Omental fat pad (tissue), 4 donors: ENCODE data around the gene GMDS. TPM values are rescaled to one million over a fixed set of nuclear protein-coding genes. Genes with fewer than 3 reads are reported as not detected.

ENCODE experiments used
- ATAC-seq: fragments of 150-250 bp; one replicate; pipeline ENCODE4 v1.9.1; 2016; ENCODE audit warnings: mild to moderate bottlenecking, moderate library complexity; ENCODE audit not compliant: low FRiP score
- DNase-seq: peaks from one replicate; pipeline ENCODE4 v3.0.0-alpha.2; 2019; ENCODE audit warnings: low spot score
- total RNA-seq, 4 donors: library from RNA; depleted of rRNA; stranded (reverse); fragments of >200 nt; gene quantifications; one replicate each; pipeline ENCODE4 v1.1.0, GENCODE V29; 2016
- TF ChIP-seq, protein P1 (sequence below), 3 donors: fragments of 450-650 bp; IDR thresholded peaks; one replicate each; pipeline ENCODE4 v1.5.1; 2016 to 2017; ENCODE audit warnings: antibody characterized with exemption in 3 of 3, mild to moderate bottlenecking in 3 of 3, moderate library complexity in 2 of 3

The GMDS gene
- total RNA-seq, 4 donors from 2014 or later: 5.6 to 20.6 (median 10.7) TPM

DNA sequence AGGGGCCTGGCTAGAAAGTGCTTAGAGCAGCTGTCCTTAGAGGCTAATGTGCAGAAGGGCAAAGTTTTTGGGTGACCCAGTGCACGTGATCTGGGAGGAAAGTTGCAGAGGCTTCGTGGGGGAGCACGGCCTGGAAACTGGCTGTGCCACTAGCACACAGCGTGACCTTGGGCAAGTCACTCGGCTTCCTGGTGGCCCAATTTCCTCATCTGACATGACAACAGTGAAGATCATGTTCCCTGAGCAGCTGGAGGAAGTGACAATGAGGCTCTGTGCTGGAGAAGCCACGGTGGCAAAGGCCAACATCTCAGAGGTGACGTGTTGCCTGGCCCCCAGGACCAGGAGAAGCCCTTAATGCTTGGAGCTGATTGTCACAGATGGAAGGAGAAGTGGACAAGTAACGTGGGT lies 536.2 kb downstream of the GMDS start:
- no peak for ATAC-seq
- TF ChIP-seq, protein P1, sequence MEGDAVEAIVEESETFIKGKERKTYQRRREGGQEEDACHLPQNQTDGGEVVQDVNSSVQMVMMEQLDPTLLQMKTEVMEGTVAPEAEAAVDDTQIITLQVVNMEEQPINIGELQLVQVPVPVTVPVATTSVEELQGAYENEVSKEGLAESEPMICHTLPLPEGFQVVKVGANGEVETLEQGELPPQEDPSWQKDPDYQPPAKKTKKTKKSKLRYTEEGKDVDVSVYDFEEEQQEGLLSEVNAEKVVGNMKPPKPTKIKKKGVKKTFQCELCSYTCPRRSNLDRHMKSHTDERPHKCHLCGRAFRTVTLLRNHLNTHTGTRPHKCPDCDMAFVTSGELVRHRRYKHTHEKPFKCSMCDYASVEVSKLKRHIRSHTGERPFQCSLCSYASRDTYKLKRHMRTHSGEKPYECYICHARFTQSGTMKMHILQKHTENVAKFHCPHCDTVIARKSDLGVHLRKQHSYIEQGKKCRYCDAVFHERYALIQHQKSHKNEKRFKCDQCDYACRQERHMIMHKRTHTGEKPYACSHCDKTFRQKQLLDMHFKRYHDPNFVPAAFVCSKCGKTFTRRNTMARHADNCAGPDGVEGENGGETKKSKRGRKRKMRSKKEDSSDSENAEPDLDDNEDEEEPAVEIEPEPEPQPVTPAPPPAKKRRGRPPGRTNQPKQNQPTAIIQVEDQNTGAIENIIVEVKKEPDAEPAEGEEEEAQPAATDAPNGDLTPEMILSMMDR (IDR thresholded peaks at IDR 0.05): no peak
- no peak for DNase-seq

DNA sequence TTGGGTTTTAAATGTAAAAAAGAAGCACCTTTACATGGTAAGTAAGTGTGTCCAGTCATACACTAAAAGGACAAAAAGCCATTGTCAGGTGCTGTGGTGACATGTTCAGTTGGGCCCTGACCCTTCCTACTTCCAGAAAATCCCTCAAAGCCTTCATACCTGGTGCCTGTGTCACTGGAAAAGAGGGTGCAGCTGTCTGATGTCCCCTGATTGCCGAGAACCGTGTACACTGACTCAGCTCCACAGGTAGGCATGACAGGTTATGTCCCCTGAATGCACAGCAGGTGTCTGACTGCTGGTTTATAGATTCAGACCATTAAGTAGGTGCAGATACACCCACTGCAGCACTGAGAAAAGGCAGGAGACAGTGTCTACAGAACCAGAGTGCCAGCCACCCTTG lies 536.6 kb downstream of the GMDS start:
- no peak for DNase-seq
- TF ChIP-seq, protein P1 (IDR thresholded peaks at IDR 0.05): no peak
- ATAC-seq: no peak

DNA sequence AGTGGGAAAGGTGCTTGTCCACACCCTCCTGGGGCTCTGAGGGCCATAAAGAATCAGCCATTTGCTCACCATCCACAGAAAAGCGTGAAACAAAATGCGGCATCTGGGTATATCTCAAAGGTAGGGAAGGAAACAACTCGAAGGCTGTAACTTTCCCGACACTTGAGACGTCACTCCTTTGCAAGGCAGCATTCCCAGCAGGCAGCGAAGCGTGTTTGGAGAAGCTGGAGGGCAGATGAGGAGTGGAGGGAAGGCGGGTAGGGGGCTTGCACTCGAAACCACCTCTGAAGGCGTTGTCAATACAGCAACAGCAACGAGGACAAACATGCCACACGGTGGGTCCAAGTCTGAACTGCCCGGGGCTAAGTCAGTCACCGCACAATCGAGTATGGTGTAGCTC lies 537.3 kb downstream of the GMDS start:
- TF ChIP-seq, protein P1 (IDR thresholded peaks at IDR 0.05): no peak
- ATAC-seq (no peak), DNase-seq (no peak)

DNA sequence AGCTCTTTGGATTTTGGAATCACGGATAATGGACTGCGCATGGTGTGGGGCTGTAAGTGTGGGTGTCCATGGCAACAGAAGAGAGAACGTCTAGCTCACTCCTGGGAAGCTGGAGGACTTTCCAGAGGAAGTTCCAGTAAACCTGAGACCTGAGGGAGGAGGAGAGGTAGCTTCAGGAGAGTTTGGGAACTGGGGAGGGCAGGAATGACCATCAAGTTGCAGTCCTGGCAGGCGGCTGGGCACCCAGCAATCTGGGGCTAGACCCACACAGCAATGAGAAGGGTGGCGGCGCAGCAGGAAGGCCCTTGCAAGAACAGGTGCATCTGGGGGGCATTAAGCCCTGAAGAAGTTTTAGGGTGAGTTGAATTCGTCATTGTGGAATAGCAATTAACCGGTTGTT lies 539.8 kb downstream of the GMDS start:
- ATAC-seq (no peak), DNase-seq (no peak)
- TF ChIP-seq, protein P1 (IDR thresholded peaks at IDR 0.05): no peak

DNA sequence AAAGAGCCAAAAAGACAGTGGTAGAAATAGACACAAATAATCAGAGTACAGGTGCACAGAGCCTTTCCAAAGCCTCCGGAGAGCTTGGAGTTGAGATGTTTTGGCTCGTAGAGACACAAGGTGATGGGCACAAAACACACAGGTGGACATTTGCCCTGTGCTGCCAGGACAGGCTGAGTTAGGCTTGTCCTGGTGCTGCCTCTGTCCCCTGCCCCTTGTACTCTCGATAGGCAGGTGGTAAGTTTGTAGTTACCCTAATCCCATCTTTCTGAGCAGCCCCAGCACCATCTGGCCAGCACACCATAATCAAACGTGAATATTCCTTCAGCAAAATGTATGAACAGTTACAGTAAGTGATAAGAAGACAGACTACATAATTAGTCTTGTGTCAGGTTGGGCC lies 540.2 kb downstream of the GMDS start:
- DNase-seq: no peak
- TF ChIP-seq, protein P1 (IDR thresholded peaks at IDR 0.05): no peak
- ATAC-seq: no peak

- ATAC-seq (no peak), DNase-seq (no peak)
- TF ChIP-seq, protein P1 (IDR thresholded peaks at IDR 0.05): no peak
Observed at GRCh38 chr6:1704711-1705110, 540.7 kb downstream of the GMDS start.

DNA sequence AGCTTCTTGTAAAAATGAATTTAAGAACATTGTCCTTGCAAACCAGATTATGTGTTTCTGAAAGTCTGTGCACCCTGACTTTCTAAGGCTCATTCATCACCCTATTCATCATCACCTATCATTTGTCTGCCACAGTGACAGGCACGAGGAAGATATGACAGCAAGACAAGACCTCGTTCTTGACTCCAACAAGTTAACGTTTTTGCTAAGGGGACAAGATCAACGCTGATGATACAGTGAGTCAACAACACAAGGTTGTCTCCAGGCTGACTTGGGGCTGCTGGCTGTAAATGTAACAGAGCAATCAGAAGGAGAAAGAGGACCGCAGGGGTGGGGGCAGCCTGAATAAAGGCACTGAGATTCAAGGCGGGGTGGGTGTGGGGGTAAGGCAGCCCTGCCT lies 541.5 kb downstream of the GMDS start:
- DNase-seq (no peak), ATAC-seq (no peak)
- TF ChIP-seq, protein P1 (IDR thresholded peaks at IDR 0.05): no peak
